ENCODE results near the gene TBC1D30. TPM values are rescaled to one million over a fixed set of nuclear protein-coding genes. Genes with fewer than 3 reads are reported as not detected.

The TBC1D30 gene
- polyA plus RNA-seq, 1 donor = 5.1 TPM

DNA sequence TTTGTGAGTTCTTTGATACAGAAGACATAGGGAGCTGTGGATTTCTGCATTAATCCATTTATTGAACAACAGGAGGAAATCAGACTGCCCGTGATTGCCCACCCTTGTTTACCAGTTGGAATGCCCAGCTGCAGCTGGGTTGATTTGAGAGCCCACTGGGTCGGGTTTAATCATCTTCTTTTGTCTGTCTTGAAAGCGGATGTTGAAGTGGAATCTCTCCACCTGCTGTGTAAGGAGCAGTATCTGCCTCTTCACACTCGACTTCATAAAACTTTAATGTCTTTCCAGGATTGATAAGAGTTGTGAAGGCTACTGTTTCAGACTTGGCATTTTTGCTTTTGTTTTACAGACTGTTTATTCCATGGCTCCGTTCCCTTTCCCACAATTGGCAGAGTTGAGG lies 39.9 kb downstream of the TBC1D30 start:
- DNase-seq = no peak

DNA sequence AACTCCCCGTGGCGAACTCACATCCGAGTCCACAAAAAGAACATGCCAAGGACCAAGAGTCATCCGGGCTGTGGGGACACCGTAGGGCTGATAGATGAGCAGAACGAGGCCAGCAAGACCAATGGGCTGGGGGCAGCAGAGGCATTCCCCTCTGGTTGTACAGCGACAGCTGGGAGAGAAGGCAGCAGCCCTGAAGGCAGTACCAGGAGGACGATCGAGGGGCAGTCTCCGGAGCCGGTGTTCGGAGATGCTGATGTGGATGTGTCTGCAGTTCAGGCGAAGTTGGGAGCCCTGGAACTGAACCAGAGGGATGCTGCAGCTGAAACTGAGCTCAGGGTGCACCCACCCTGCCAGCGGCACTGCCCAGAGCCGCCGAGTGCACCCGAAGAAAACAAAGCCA lies 50.7 kb downstream of the TBC1D30 start:
- no peak for DNase-seq

DNA sequence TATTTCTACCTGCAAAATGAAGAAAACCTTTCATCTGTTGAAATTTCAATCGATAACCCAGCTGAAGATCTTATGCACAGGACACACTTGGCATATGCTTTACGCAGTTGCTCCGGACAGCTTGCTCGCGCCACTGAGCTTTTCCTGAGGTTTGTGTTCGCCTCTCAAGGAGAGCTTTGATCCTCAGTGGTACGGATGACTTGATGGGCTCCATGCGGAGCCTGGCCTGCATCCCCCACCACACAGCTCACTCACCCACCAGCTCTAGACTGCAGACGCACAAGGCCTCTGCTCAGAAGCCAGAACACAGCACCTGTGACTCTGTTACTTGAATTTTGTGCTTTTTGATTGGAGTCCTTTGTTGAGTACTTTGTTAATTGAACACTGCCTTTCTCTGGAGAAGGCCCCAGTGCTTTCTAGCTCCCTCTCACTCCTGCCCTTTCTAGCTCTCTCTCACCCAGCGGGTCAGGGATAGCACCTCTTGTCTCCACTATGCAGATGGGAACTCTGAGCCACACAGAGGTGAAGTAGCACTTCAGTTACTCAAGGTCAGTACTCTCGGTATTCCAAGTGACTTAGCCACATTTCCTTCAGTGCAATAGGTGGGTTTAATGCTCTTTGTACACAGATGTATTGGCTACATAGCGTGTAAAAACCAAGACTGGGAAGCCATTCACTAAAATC lies 52.1 kb downstream of the TBC1D30 start:
- no peak for DNase-seq

DNA sequence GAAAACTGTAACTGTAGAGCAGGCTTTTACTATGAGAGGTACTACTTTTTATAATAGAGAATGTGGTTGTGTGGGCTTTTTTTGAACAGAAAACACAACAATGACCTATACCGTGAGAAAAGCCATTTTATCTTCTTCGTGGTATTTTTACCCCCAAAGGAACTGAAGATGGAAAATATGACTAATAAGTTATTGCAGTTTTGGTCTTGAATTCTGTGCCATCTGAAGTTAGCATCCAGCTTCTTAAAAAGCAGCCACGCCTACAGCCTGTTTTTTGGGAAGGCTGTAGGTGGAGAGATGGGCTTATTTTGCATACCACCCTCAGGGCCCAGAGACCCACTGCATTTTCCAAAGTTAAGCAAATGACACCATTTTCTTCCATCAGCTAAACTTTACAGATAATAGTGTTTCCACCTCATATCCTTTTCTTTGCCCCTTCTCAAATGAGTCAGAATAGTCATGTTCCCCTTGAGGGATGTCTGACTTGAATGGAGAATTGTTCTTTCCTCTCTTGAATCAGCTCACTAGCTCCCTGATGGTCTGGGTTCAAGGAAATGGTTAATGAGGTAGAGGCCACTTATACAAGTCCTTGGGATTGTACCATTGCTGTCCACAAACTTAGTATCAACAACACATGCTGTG lies 53.0 kb downstream of the TBC1D30 start:
- DNase-seq = no peak

DNA sequence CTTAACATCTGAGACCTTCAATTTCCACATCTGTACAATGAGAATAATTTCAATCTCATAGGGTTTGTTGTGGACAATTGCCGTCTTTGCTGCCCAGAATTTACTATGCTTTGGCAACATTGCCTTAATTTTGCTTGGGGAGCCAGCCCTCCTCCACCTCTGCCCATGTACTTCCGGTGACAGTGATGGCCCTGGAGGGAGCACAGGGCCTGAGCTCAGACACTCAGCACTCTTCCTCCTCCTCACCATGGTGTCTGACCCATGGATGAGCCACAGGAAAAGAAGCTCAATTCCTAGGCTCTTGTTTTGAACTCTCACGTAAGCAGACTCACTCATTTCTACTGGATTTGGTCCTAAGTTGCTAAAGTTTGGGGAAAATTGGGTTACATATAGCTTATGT lies 58.2 kb downstream of the TBC1D30 start:
- no peak for DNase-seq

DNA sequence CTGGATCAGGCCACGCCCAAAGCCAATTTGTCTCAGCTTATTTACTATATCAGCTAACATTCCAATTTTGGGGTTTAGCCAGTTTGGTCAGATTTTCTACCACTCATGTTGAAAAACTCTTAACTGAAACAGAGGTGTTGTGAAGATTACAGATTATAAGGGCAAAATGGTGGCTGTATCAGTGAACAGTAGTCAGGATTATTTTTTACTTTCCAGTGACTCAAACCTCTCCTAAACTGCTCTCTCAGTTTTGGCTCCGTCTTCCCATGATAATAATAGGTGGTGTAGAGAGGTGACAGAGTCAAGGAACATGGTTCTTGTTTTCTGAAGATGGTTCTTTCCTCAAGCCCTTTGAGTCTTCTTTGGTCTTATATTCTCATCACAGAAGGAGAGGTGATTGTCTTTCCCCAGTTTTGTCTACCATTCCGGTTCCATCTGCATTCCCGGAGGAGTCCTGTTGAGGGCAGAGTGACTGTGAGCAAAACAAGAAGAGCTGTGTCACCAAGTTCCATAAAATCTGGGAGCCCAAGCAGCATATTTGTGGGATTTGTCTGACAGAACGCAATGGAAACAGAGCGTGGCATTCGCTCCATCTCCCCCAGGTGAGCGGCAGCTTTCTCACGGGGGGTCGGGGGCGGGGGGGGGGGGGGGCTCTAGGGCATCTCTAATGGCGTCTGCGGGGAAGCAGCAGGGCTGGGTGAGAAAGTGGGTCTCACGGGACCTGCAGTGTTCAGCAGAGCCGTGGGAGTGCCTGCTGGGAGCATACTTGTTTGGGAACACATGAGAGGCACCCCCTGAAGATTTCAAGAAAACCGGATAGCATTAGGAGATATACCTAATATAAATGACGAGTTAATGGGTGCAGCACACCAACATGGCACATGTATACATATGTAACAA lies 59.1 kb downstream of the TBC1D30 start:
- DNase-seq = no peak

DNA sequence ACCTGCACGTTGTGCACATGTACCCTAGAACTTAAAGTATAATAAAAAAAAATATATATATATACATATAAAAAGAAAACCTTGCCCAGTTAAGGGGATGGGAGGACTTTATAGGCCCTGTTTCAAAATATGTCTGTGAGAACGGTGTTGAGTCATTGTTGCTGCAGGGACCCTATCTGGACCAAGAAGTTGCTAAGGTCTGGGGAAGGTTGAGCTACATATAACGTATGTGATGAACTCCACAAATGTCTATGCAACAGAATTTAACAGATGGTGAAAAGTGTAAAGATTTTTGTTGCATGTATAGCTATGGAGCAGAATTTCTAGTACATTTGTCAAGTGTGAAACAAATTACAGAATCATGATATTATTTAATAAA lies 59.7 kb downstream of the TBC1D30 start:
- DNase-seq = no peak

DNA sequence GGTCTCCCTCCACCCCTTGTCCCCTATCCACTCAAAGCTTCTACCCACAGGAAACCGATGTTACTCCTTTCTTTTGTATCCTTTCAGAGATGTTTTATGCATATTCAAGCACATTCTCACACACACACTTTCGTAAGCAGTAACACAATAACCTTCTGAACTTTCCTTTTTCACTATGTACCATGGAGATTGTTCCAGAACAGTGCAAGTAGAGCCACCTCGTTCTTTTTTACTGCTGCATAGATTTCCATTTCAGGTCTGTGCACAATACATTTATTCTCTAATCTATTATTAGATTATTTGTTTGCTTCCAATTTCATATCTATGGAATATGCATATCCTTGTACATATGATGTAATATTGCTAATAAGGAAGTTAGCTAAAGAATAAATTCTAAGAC lies 60.3 kb downstream of the TBC1D30 start:
- DNase-seq = no peak

DNA sequence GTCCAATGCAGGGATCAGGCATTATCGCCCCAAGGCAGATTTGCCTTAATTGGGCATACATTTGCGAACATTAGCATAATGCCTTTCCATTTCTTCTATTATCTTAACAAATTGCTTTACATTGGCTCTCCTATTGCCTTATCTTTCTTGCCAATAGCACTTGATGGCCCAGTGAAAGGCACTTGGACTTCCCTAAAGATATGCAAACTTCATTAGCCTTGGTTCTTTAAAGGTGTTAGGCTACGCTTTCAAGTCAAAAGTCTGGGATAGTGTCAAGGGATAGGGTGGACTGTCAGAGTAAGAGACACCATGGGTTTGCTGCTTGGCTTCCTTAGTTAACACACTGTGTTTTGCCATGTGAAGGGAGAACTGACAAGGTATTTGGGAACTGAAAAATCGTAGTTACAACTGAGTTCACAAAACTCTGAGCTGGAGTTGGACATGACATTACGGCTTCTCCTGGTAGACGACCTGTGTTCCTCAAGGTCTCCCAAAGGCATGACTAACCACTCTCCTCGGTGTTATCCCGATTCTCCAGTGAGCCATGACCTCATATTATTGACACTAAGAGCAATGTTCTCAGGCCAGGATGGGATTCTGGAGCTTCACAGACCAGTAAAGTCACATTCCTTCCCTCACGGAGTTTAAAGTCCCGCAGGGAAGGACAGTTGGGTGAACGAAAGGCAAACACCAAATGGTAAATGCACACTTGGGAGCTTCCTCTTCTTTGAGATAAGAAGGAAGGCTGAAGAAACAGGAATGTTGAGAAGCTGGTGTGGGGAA lies 65.2 kb downstream of the TBC1D30 start:
- no peak for DNase-seq

DNA sequence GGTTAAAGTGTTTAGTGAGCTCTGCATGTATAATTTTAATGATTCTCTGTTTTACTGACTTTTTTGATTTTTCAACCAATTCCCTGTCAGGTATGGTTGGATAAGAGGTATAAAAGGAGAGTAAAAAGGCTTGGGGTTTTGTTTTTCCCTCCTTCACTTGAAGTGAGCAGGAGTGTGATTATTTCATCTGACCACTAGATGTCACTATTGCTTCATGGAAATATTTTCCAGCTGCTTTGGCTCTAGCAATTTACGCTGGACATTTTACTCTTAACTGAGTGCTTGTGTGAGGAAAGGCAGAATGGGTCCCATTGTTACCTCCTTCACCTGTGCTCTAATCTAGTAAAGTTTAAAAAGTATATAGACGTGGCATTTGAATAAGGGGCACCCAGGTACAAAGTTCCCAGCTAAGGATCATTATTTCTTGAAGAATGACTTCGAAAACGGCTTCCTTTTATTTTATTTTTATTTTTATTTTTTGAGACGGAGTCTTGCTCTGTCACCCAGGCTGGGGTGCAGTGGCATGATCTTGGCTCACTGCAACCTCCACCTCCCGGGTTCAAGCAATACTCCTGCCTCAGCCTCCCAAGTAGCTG lies 66.5 kb downstream of the TBC1D30 start:
- peak; percentile 76 for DNase-seq

DNA sequence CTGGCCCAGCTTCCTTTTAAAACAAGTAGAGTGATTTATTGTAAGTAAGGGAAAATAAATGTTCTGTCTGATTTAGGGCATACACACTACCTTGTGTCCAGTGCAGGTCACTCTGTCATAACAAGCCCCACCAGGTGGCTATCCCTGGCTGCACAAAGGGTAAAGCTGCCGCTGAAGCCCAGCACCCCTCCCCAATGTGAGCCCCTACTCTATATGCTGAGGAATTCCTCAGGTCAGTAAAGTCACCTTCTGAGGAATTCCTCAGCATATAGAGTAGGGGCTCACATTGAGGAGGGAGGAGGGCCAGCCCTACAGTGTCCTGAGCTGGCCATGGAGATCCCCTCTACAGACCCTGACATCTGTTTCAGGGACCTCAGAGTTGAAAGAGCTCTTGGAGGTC lies 67.2 kb downstream of the TBC1D30 start:
- no peak for DNase-seq

DNA sequence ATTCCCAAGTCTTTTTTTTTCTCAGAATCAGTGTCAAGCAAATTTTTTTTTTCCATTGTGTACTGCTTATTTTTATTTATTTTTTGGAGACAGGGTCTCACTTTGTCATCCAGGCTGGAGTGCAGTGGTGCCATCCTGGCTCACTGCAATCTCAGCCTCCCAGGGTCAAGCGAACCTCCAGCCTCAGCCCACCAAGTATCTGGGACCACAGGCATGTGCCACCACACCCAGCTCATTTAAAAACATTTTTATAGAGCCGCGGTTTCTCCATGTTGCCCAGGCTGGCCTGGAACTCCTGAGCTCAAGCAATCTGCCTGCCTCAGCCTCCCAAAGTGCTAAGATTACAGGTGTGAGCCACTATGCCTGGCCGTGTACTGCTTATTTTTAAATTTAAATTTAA lies 68.1 kb downstream of the TBC1D30 start:
- DNase-seq = no peak

DNA sequence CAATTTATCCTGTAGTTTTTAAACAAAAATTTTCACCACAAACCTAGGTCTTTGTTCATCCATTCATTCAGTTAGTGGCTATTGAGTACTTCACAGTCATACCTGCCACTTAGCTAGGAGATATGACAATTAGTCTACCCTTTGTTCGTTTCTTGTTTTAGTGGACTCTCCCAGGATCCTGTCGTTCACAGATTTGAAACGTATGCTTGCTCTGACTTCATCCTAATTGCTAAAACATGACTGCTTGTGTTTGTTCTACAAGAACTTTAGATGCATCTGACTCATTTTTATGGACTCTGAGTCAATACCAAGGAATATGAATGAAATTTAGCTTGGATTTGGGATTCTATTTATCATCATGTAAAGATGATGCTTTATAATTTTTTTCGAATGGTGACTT lies 69.5 kb downstream of the TBC1D30 start:
- no peak for DNase-seq

DNA sequence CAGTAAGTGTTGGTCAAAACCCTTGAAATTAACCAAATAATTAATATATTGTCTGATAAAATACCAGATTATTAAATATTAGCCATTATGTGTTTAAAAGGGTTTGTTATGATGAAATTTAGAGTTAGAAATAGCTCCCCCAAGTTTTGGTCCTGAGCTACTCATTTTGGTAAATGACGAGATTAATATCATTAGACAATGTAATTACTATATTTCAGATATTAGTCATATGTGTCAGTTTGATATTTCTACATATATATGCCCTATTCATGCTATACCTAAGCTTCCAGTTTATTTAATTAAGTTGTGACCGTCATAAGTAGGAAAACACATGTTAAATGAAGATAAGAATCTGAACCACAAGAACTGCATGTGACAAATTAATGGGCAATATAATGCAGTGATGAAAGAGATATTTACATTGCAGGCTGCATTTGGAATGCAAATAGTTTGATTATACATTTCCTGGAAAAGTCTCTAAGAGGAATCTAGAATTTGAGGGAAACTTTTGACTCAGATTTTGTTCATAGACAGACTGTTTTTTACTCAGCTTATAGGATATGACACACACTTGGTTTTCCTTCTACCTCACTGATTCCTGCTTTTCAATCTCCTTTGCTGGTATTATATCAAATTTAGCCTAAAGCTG lies 70.5 kb downstream of the TBC1D30 start:
- DNase-seq = no peak

DNA sequence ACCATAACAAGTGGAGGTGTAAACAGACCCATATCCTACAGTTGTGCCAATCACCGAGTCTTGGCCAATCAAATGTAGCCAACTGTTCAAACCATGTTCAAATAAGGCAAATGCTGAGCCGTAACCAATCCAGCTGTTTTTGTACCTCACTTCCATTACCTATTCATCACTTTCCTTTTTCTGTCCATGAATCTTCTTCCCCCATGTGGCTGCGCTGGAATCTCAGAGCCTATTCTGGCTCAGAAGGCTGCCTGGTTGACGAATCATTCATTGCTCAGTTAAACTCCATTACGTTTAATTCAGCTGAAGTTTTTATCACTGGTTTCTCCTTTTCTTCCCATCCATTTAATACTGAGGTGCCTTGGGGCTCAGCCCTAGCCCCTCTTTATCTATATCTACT lies 71.1 kb downstream of the TBC1D30 start:
- DNase-seq = no peak

DNA sequence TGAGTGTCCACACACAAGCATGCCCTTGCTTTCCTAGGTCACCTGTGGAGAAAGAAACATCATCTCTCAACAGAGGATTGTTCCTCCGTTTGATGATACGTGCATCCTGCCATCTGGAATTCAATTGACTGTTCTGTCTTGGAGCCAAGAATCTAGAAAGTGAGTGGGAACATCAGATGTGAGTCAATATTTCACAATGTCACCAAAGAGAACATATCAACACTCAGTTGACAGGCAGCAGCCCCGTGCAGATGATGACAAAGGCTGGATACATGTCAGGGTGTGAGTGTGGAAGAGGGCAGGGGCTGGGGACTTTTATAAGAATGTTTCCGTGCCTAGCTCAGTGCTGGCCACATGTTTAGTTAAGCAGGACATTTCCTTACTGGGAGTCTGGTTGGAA lies 76.1 kb downstream of the TBC1D30 start:
- DNase-seq = no peak

DNA sequence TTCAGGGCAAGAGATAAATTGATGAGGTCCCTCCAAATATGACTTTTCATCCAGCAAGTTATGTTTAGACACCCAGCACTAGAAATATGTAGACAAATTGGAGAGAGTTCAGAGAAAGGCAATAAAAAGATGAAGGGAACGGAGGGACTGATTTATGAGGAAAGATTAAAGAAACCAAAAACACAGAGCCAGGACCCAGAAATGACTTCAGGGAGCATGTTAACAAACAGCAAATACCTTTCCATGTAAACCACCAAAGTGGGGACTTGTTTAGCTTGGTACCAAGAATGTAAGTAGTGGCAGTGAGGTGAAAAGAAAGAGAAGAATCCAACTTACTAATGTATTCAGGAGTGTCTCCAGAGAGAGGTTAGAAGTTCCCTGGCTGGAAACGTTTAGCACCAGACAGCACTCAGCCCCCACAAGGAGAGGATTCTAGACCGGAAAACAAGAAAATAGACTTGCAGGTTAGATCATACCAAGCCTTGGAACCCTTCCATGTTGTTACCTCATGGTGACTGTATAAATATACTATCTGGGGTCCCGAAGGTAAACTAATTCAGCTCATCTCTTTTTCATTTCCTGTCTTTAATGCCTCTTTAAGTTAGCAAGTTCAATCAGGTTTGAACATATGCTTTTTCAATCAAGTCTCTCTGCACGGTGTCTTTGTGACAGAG lies 79.2 kb downstream of the TBC1D30 start:
- DNase-seq = no peak

DNA sequence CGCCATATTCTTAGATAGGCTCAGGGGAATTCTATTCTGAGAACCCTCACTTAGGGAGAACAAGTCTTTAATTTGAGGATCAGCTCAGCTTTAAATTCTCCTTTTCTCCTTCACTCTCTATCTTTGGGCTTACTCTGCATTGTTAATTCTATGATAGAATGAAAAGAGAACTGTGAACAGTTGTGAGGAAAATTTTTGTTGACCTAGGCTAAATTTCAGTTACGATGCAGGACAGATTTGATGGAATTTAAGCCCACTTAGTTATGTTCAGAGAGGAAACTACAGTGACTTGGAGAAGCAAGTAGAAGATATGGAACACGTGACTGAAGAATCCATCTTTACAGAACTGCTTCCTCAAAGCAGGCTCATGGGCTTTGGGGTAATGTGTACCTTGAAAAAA lies 82.7 kb downstream of the TBC1D30 start:
- no peak for DNase-seq

DNA sequence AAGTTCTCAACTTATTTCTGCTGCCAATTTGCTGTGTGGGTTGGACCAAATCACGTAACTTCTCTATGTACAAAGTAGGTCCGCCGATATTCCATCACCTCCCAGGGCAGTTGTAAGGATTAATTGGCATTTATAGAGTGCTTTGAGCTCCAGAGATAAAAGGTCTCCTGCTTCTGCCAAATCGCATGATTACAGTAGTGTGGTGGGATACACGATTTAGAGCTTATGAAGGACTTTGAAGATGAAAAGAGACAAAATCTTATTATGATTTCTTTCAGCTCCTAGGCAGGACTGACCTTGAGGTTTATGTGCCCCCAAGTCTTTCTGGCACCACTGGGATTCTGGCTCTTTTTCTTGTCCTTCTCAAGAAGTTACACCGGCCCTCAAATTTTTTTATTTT lies 84.7 kb downstream of the TBC1D30 start:
- DNase-seq = no peak

DNA sequence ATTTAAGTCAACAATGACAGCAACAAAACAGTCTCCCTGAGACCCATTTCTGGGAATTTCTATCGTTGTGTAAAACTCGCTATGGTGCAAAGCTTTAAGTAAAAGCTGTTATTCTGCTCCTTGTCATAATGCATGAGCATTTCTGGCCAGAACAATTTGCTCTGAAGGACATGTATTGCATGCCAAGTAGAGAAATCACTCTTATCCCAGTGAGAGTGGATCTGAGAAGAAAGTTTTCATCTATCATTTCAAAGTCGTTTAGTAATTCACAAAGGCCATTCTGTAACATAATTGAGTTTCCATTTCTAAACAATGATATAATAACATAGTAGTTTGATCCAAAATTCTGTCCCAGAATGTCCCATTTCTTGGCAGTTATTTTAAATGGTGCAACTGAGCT lies 86.6 kb downstream of the TBC1D30 start:
- no peak for DNase-seq

DNA sequence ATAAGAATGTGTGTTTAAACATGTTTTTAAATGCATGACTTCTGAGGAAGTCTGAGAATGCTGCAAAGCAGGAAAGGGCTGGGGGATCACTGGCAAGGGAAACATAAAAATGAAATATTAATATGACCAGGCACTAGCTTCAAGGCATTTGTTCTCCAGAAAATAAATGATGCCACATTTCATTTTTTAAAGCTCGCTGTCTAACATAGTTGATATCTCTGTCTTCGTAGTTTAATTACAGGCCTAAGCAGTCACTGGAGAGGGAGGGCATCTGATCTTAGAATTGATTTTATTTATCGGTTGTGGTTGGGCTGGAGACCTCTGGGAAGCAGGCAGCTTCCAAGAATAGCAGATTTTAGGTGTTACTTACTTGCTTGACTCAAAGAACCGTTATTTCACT lies 87.5 kb downstream of the TBC1D30 start:
- DNase-seq = no peak
